VCaP (cell line): ENCODE measurements around the gene CLASRP.

ENCODE experiments used
- H3K27ac ChIP-seq: fragments of 450-650 bp; 2 replicates; pipeline ENCODE4 v1.5.1; 2017
- TF ChIP-seq, protein P1 (sequence below): fragments of 450-650 bp; conservative IDR thresholded peaks from 2 replicates; pipeline ENCODE4 v1.5.1; 2017; ENCODE audit warnings: mild to moderate bottlenecking, moderate library complexity

CLASRP gene

DNA sequence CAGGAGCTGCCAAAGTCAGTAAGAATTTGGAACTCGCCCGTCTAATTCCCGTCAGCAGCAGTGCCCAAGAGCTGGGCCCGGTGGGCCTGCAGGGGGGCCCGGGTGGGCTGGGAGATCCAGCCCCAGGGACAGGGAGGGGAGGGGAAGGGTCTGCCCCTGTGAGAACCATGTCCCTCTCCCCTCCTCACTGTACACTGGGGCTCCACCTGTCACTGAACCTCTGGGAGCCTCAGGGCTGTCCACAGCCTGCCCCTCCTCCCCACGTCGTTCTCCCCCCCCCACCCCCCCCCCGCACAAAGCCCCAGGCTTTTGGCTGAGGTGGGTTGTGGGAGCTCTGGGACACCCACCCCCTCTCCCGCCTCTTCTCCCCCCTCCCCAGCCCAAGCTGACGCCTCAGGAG, 29.2 kb downstream of the CLASRP start:
- TF ChIP-seq, protein P1, sequence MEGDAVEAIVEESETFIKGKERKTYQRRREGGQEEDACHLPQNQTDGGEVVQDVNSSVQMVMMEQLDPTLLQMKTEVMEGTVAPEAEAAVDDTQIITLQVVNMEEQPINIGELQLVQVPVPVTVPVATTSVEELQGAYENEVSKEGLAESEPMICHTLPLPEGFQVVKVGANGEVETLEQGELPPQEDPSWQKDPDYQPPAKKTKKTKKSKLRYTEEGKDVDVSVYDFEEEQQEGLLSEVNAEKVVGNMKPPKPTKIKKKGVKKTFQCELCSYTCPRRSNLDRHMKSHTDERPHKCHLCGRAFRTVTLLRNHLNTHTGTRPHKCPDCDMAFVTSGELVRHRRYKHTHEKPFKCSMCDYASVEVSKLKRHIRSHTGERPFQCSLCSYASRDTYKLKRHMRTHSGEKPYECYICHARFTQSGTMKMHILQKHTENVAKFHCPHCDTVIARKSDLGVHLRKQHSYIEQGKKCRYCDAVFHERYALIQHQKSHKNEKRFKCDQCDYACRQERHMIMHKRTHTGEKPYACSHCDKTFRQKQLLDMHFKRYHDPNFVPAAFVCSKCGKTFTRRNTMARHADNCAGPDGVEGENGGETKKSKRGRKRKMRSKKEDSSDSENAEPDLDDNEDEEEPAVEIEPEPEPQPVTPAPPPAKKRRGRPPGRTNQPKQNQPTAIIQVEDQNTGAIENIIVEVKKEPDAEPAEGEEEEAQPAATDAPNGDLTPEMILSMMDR, result no peak
- no peak overlapping the region for H3K27ac ChIP-seq

DNA sequence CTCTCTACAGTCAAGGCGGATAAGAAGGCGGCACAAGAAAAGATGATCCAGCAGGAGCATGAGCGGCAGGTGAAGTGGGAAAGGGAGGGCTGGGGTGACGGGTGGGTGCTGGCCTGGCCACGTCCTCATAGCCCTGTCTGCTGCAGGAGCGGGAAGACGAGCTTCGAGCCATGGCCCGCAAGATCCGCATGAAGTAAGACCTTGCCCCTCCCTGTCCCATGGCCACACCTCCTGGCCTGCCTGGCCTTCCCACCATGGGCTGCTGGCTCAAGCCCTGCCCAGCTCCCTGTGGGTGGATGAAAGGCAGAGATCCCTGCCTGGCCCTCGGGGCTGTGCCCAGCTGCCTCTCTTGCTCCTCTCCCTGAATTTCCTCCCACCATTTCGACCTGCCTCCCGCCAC, 30.2 kb downstream of the CLASRP start:
- TF ChIP-seq, protein P1, result no peak
- H3K27ac ChIP-seq, result no peak overlapping the region

DNA sequence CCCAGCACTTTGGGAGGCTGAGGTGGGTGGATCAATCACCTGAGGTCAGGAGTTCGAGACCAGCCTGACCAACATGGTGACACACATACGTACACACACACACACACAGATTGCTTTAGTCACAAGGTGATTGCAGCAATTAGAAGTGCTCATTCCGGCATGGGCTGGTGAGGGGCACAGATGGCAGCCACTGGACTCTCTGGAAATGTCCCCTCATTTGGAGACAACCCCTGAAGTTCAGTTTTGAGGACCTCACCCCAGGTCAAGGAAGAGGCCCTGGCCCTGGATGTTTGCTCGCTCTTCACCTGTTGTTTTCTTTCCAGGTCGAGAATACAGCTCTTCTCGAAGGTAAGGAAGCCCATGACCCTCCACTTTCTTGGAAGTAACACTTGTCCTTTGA, 31.4 kb downstream of the CLASRP start:
- TF ChIP-seq, protein P1, result no peak
- no peak overlapping the region for H3K27ac ChIP-seq

DNA sequence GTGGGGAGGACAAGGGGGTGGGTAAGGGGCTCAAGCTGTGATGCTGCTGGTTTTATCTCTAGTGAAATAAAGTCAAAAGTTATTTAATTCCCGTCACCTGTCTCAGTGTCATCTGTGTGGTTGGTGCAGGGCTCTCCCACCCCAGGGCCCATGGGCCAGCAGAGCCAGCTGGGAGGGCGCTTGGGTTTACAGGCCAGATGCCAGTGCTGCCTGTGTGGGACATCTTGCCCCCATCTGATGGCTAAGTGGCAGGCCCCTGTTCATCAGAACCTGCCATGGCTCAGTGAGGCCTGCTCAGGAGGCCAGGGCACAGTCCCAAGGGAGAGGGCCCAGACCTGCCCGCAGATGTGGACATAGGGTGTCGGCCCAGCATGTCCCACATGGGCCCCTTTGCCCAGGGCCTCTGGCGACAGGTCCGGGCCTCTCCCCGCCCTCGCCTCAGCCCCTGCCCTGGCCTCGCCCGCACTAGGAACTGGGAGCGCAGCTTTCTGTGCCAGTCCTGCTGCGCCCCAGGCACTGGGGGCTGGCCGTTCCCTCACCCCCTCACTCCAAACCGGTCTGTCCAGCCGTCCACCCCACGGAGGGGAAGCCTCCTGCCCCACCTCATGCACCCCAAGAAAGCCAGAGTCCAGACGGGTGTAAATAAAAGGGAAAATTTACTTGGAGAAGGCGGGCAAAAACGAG, 32.2 kb downstream of the CLASRP start:
- H3K27ac ChIP-seq, result no peak overlapping the region
- TF ChIP-seq, protein P1, result no peak

DNA sequence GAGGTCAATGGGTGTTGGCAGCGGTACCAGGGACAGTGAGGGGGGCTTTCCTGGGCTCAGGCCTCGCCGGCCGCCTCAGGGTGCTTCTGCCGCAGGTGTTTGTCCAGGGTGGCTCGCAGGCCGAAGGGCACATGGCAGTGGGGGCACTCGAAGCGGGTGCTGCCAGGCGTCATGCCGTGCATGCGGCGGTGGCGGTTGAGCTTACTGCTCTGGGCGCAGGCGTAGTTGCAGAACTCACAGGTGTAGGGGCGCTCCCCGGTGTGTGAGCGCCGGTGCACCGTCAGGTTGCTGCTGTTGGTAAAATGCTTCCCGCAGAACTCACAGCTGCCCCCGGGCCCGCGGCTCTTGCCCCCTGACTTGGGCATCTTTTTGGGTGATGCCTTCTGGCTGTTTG, 32.7 kb downstream of the CLASRP start:
- TF ChIP-seq, protein P1, result no peak
- no peak overlapping the region for H3K27ac ChIP-seq

DNA sequence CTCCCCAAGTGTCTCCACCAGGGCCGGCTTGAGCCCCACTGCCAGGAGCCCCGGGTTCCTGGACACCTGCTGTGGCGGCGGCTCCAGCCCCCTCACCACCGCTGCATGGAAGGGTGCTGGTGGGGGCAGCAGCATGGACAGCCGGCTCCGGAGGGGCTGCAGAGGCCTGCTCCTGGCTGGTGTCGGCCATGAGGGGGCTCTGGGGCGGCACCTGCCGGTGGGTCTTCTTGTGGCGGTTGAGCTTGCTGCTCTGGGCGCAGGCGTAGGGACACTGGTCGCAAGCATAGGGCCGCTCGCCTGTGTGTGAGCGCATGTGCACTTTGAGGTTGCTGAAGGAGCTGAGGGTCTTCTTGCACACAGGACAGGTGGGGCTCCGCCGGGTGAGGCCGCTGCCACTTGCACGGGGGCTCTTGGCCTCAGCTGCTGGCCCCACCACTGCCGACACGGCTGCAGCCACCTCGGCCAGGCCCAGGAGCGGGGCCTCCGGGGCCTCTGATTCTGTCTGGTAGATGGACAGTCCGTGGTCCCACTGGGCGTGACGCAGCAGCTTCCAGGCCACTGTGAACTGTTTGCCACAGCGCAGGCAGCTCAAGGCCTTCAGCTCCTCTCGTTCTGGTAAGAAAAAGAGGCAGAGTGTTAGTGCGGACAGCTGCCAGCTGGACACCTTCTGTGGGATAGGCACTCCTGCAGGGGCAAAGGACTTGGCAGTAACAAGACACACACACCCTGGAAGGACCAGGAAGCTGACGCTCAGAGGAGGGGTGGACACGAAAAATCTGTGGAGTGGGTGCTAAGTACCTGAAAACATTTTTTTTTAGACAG, 33.3 kb downstream of the CLASRP start:
- TF ChIP-seq, protein P1, result no peak
- H3K27ac ChIP-seq, result no peak overlapping the region

DNA sequence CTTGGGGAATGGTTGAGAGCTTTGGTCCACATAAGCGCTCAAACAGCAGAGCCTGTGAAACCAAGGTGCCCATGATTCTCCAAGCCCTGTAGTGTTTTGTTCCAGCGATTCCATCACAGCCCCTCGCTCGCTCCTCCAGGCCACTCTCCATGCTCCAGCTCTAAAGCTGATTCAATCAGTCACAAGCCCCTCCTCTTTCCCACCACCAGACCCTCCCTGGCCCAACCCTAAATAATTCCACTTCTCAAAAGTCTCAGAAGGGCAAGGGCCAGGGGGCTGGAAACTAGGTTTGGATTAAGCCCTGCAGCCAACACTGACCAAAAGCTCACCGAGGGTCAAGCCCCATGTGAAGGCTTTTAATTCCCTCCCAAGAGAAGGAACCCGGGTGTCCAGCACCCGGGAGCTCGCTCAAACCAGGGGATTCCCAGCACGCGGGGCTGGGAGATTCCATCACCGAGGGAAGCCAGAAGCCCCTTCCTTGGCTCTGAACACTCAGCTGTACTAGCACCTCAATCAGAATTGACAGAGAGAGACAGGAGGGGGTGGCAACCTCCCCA, 36.0 kb downstream of the CLASRP start:
- TF ChIP-seq, protein P1, result no peak
- H3K27ac ChIP-seq, result peak overlapping the region; percentile 91; the same call in 1 of the 2 replicates
